Measurements from ENCODE around the gene PTPRM.

The PTPRM gene

DNA sequence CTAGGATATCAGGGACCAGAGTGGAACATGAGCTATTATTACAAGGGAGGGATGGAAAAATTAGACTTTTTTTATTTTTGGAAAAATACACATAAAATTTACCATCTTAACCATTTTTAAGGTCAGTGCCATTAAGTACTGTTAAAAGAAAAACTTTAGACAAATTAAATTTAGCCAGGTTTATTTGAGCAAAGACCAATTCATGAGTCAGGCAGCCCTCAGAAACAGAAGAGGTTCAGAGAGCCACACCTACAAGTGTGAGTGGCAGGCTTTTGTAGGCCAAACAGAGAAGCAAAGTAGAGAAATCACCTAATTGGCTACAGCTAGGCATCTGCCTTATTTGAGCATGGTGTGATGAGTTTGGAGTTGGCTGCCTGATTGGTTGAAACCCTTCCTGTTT is 740.8 kb downstream of the PTPRM start:
- no peak for DNase-seq

DNA sequence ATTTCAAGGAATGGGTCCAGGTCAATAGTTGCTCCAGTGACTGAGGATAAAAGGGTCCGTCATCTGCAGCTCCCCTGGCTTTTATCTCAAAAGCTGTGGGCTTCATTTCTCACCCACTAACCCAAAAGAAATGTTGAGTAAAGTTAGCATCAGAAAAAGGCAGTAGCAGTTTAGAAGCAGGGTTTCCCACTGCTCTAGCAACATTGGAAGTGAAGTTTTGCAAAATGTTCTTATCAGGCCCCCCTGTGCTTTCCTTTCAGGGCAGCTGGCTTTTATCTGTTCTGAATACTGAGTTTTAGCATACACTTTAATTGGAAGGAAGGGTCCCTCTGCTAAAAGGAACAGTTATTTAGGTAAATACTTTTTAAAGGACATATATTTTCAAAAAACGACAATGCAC is 745.9 kb downstream of the PTPRM start:
- DNase-seq, result no peak

DNA sequence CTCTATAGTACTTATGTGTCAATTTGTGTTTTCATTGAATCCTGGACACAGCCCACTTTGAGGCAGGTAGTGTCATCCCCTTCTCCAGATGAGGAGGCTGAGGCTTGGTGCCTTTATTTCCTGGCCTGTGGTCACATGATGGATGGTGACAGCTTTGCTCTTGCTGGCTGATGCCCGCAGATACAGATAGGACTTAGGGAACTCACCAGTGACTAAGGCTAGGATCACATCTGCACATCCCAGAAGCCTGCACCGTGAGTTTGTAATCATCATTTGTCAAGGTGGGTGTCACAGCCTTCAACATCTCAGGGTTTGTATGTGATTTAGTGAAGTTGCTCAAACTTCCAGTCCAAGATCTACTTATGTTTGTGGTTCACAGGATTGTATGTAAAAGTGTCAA is 747.0 kb downstream of the PTPRM start:
- DNase-seq, result no peak

DNA sequence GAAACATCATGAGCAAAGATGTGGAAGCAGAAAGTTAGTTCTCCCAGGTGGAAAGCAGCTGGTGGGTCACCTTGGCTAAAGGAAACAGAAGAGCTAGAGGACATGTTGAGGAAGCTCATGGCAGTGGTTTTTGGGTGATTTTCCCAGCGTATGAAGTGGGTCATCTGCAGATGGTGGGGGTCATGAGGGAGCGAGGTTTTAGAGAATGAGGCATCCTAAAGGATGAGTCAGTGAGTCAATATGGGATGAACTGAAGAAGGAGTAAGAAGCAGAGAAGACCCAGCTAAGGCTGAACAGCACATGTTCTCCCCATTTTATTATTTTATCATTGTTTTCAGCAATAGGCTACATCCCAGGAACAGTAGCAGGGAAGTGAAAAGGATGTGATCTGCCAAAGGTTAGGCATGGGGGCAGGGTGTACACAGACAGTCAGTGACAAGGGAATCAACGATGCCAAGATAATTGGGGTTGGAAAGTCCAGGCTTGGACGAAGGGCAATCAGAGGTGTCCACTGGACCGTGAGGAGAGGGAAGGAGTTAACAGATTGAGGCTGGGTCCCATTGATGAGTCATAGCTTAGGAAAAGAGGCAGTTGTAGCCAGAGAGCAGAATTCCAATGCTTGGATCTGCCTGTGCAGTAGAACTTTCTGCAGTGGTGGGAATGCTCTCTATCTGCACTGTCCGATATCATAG is 752.8 kb downstream of the PTPRM start:
- no peak for DNase-seq

DNA sequence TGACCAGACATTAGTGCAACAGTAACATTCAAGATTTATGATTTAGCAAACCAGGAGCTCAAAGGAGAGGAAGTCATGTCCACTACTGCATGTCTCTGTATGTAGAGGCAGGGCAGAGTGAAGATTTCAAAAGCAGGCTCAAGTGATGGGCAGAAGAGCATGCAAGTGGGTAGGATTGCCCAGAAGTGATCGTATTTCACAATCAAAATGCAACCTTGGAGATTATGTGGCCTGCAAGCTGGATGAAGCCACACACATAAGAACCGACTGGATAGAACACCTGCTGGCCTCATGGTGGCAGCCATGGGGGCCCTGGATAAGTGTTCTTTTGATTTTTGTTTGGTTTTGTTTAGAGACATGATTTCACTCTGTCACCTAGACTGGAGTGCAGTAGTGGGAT is 755.4 kb downstream of the PTPRM start:
- no peak for DNase-seq

DNA sequence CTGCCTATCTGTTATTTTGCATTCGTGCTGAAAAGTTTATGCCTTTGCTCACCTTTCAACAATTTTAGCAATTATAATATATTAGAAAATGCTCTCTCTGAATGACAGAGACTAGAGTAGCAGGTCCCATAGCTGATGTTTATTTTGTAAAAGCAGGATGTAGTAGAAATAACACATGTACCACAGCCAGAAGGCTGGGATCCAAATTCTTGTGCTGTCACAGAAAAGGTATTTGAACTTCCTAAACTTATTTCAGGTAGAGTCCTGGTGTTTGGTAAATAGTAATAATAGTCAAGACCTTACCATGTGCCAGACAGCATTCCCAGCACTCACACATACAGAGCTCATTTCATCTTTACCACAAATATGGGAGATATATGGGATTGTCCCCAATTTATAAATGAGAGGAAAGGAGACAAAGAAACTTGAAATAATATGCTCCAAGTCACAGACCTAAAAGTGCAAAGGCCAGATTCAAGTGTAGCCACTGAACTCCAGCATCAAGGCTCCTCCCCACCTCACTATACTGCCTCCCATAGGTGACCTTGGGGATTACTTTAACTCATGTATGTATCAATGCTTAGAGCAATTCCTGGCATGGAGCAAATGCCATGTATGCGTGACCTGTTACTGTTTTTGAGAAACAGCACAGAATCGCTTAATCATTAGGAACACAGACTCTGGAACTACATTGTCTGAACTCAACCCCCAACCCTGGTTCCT is 757.4 kb downstream of the PTPRM start:
- DNase-seq, result no peak

DNA sequence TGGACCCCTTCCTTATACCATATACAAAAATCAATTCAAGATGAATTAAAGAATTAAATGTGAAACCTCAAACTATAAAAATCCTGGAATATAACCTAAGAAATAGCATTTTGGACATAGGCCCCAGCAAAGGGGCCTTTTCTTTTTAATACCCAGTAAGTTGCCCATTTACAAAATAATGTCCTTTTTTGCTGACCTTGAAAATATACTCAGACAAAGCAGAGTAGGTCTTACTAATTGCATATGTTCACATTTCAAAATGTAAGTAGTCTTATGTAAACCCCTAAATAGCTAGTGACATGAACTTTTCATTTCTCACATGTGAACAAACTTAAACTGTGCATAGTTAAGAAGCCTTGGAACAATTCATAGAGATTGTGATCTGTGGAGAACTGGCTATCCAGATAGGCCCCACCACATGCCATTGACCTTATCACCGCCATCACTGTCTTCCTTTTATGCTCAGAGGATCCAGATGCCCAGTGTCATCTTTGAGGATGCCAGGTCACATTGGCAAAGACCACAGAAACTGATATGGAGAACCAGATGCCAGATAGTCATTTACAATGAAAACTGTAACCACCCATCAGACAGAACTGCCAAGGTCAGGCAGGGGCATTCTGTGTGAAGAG is 759.8 kb downstream of the PTPRM start:
- DNase-seq, result no peak

DNA sequence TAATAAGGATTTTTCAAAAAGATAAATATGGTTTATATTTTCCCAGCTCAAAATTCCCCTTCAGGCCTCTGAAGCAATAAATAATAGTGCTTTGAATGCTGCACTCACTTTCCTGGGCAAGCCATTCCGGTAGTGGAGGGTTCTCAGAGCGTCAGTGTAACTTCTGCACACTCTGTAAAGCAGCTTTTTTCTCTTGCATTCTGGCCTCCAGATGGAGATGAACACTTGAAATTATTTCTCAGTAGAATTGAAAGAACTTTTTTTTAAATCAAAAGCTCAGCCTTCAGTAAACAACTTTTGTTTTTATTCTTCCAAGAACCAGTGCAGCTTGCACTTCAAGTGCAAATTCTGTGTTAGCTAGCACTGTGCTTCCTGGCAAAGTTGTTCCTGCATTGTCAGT is 761.0 kb downstream of the PTPRM start:
- DNase-seq, result no peak

DNA sequence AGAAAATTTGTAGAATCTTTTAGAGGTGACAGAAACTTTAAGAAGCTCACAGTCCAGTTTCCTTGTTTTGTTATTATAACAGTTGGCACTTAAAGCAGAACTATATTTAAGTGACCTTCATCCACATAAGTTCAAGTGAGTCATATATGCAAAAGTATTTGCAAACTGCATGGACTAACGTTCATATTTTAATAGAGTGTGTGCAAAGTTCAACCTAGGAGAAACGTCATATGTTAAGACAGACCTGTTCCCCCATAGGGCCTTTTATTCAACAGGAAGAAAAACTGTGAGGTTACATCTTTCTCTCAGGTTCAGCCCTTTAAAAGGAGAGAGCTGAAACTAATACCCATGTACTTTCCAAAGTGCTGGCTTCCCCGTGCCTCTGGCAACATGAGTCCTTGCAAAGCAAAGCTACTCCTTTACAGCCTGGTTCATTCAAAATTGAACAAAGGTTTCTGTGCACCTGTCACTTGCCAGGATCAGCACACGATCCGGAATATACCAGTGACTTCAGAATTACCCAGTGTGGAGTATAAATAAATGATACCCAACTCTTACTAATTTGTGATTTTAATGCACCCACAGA is 762.2 kb downstream of the PTPRM start:
- no peak for DNase-seq

DNA sequence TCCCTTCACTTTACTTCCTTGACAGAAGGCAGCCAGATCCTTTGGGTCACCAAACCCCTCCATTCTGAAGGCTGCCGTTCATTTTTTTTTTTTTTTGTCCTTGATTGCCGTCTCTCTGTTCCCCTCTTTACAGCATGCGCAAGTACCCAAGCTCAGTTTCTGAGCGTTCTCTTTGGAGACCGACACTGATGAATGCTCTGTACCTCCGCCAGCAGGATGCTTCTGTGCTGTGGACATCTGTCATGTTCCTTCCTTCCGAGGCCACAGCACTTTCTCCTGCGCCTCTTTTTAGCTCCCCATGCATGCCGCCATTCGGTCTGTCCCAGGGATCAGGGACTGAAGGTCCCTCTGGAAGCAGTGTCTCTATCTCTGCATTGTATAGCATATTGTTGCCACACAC is 763.5 kb downstream of the PTPRM start:
- no peak for DNase-seq

DNA sequence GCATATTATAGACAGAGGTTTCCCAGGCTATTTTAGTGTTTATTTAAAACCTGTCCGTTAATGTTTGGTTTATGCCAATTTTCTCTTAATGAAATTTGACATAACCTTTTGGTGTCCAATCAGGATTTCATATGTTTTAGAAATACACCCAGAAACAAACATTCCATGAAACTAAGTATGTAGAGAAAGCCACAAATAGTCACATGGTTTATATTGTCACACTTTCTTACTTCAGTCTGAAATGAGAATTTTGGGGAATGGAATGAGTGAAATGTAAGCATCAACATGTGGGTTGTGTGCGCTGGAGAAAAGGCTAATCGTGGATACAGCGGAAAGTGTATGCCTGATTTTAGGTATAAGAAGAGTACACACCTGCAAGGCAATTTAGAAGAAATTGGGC is 765.2 kb downstream of the PTPRM start:
- no peak for DNase-seq

DNA sequence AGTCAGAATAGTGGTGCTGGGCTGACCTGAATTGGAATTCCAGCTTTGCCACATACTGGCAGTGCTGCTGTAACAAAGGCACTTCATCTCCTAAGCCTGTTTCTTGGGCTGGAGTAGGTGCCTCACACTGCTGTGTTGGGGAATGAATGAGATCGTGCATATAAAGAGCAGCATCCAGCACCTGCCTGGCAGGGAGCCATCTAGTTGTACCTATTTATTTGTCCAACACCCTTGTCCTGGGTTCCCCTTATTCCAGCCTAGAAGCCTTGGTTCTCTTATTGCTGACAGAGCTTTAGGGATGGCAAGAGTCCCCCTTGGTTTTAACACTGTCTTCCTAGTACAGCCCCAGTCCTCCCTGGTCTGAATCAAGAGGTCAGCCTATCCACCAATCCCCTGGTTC is 766.8 kb downstream of the PTPRM start:
- no peak for DNase-seq

DNA sequence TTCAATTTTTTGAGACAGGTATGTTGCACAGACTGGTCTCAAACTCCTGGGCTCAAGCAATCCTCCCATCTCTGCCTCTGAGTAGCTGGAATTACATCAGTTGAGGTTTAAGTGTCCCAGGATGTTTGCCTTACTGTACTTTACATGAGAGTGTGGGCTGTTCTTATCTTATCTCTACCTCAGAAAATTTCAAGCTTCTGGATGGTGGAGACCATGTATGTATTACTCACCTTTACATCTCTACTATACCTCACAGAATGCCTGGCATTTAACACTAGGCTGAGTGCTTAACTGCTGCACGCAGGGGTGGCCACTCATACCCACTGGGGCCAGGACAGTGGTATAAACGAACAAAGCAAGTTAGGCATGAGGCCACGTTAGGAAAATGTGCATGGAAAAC is 770.1 kb downstream of the PTPRM start:
- no peak for DNase-seq

DNA sequence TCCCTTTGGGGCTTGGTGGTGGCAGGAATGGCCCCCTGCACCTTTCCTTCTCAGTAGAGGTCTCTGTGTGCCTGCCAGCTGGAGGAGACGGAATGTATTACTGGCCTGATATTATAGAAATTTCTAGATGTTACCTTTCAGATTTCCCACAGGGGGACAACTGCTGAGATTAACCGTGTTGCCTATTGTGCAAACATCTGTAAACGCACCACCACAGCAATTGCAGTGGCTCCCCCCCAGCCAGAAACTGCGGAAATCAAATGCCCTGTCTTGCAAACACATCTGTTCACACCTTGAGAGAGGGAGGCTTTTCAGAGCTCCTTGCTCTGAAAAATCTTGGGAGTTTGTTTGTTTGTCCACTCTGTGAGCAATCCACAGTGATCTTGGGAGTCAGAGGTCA is 772.1 kb downstream of the PTPRM start:
- no peak for DNase-seq

DNA sequence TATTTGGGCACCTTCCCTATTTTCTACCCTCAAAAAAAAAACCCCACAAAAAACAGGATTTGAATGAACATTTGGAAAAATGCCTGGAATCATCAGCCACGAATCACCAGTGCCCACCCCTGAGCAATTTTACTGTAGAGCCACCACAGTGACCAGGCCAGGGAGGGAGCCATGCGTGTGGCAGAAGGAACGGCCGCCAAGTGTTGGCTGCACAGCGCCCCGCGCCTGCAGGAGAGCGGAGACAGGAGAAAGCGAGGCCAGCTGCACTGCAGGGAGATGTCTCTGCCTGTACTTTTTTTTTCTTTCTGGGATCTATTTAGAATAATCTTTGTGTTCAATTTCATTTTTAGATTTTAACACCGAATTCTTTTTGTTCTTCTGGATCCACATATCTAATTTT is 772.8 kb downstream of the PTPRM start:
- no peak for DNase-seq

DNA sequence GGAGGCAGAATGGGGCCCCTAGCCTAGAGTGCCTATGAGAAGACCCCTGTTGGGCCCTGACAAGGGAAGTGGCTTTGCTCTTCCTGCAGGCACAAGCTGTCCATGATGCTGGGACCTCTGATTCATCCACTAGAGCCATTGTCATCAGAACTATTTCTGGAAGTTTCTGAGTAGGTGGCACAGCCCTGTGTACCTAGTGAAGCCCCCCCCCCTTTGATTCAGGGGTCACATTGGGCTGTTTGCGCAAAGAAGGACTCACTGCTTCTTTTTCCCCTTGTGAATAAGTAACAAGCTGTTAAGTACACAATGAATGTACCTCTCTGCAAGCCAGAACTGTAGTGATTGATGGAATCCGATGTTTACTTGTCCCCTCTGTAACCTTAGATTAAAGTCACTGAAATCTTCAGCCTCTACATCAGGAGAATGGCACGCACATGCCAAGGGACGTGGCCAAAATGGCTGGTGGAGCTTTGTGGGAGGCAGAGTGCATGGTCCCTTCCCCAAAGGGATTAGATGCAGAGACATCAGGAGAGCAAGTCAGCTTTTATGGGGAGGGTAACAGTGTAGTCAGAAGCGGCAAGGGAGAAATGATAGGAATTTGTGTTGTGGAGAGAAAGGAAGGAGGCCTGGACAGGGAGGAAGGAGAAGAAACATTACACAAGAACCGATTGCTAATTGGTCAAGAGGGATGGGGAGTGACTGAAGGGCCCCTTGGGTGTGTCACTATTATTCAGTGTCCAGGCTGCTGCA is 774.5 kb downstream of the PTPRM start:
- DNase-seq, result no peak

DNA sequence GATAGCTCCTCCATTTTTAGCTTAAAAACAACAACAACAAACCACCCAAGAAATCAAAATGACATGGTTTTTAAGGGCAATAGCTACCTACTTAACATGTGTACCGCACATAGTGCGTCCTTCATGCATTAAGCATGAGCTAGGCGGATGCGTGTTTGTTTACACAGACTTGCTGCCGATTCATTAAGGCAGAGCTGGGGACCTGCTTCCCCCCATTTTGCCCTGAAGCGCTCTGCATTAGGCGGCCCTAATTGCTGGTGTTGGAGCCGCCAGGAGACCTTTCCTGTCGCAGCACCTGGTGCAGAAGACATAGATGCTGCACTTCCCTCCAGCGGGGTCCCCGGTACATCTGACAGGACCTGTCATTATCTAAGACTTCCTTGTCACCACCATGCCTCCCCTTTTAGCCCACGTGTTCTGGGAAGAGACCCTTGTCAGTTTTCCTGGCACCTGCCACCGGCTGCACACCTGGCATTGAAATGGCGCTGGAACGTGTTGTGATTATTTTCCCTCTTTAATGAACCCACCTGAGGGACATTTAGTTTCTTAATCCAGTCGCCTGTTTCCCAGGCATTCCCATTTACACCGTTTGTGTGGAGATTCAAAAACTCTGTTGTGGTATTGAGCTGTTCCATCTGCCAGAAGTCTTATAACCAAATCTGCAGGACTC is 781.1 kb downstream of the PTPRM start:
- DNase-seq, result no peak

DNA sequence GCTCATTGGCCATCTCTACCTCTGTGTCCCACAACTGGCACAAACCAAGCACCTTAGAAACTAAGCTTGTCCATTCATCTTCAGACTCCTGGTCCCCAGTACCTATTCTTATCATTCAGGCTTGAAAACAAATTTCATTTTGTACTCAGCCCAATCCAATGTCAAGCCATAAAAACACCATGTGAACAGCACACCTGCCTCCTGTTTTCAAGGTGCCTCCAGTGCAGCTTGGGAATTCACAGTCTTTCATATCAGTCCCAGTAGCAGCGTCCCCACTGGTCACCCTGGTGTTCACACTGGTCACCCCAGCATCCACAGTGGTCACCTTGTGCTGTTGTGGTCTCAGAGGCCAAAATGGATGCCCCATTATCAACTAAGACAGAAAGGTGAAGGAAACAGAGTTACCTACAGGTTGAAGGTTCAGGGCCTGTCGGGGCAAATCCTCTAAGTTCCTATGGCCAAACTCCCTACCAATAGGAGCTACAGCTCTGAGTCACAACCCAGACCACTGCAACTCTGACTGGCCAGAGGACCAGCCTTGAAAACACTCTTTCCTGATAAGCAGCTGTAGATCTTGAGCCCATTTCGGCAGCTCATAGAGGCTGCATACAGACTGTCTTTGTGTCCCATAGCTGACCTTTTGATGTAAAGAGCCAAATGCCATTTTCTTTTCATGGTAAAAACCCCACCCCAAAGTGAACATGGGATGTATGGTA is 782.6 kb downstream of the PTPRM start:
- no peak for DNase-seq

DNA sequence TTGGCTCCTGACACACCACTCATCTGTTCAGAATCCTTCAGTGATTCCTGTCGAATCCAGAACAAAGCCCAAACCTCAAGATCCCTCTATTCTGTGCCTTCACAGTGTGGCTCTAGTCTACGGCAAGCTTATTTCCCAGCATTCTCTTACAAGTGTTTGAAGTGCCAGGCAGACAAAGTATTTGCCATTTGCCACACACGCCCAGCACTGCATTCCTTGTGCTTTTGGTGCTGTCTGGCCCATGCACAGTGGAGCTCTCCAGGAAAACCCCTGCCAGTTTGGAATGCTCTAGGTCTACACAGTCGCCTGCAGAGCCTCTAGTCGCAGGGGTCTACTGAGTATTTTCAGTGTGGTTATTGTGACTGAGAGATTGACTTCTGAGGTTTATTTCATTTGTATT is 783.5 kb downstream of the PTPRM start:
- DNase-seq, result no peak

DNA sequence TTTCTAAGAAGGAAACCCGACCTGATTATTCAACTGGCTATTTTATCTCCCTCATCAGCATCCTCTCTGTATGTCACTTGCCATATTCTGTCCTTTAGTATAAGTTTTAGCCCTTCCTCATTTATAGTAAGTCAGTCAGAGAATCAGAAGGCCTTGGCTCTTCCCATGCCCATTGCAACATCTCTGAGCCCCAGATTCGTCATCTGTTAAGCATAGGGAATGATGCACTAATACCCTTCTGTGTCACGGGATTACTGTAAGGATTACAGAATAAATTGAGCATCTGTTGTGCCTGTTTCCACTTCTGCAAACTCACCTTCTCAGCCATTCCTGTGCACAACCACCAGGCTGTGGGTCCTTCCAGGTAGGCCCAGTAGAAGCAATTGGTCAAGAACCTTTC is 784.0 kb downstream of the PTPRM start:
- DNase-seq, result no peak

DNA sequence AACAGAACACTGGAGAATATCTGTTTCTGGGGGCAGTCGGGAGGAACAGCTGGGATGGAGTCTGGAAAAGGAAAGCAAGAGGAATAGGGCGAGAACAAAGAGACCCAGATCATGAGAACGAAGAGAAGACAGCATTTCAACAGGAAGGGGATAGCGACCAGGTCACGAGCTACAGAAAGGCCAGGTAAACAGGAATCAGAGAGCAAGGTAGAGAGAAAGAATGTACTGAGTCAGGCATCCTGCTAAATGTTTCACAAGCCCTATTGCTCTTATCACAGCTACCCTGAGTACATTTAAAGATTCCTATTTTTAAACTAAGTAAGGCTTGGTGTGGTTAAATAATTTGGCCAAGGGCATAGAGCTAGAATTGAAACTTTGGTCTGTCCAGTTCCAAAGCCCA is 787.2 kb downstream of the PTPRM start:
- DNase-seq, result no peak

DNA sequence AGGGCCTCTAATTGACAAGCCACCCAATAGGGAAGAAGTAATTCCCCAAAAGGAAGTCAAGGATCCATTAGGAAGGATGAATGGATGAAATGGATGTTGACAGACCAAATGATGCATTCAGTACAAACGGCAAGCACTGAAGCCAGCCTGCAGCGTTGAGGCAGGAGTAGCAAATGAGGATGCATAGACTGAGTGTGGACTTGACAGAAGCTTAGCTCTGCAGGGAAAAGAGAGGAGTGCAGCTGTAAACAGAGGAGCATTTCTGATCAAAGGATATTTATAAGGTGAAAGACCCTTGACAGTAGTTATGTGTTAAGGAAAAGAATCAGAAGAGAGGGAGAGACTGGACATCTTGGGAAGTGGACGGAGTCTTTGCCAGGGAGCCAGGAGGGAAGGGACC is 788.9 kb downstream of the PTPRM start:
- DNase-seq, result no peak
